SK-N-SH treated with all-trans-retinoic acid at 6 μM for 48 hours (cell line): ENCODE measurements around the gene ST3GAL4.

ENCODE experiments used
- ARNTL ChIP-seq: fragments of 450-650 bp; formaldehyde crosslinking; IDR thresholded peaks from 2 replicates; pipeline ENCODE4 v1.5.0; 2020; ENCODE audit warnings: low read depth, mild to moderate bottlenecking, moderate library complexity, borderline replicate concordance
- CREB5 ChIP-seq: fragments of 250-450 bp; sonication (Bioruptor Pico); IDR thresholded peaks from 2 replicates; pipeline ENCODE4 v1.5.1; 2020; ENCODE audit warnings: low read depth, mild to moderate bottlenecking, moderate library complexity
- CSDC2 ChIP-seq: fragments of 250-450 bp; sonication (Bioruptor Pico); IDR thresholded peaks from 2 replicates; pipeline ENCODE4 v1.5.0; 2020; ENCODE audit warnings: mild to moderate bottlenecking, moderate library complexity
- GLIS3 ChIP-seq: fragments of 250-450 bp; sonication (Bioruptor Pico); IDR thresholded peaks from 2 replicates; pipeline ENCODE4 v1.5.0; 2020; ENCODE audit warnings: mild to moderate bottlenecking, moderate library complexity
- ISL1 ChIP-seq: fragments of 250-450 bp; sonication (Bioruptor Pico); IDR thresholded peaks from 2 replicates; pipeline ENCODE4 v2.1.2; 2022; ENCODE audit warnings: mild to moderate bottlenecking, moderate library complexity
- PATZ1 ChIP-seq: fragments of 250-450 bp; sonication (Bioruptor Pico); IDR thresholded peaks from 2 replicates; pipeline ENCODE4 v1.8.0; 2020; ENCODE audit warnings: mild to moderate bottlenecking, moderate library complexity, borderline replicate concordance
- RARB ChIP-seq: fragments of 250-450 bp; sonication (Bioruptor Pico); IDR thresholded peaks from 2 replicates; pipeline ENCODE4 v1.8.0; 2021; ENCODE audit warnings: mild to moderate bottlenecking, moderate library complexity
- SNAI2 ChIP-seq: fragments of 250-450 bp; sonication (Bioruptor Pico); IDR thresholded peaks from 2 replicates; pipeline ENCODE4 v1.5.0; 2020; ENCODE audit warnings: mild to moderate bottlenecking, moderate library complexity
- ZFP3 ChIP-seq: fragments of 250-450 bp; sonication (Bioruptor Pico); IDR thresholded peaks from 2 replicates; pipeline ENCODE4 v1.5.0; 2020; ENCODE audit warnings: mild to moderate bottlenecking, moderate library complexity
- ZFP30 ChIP-seq: fragments of 450-650 bp; formaldehyde crosslinking; IDR thresholded peaks from 2 replicates; pipeline ENCODE4 v1.5.0; 2022; ENCODE audit warnings: mild to moderate bottlenecking, moderate library complexity
- TF ChIP-seq, protein P1 (sequence below): fragments of 250-450 bp; sonication (Bioruptor Pico); IDR thresholded peaks from 2 replicates; pipeline ENCODE4 v1.5.1; 2021; ENCODE audit warnings: mild to moderate bottlenecking, moderate library complexity

- TF ChIP-seq CSDC2 (CRISPR knock-in tag) (no peak), ARNTL (CRISPR knock-in tag) (no peak), ZFP3 (CRISPR knock-in tag) (no peak), ISL1 (CRISPR knock-in tag) (no peak), PATZ1 (CRISPR knock-in tag) (no peak), RARB (CRISPR knock-in tag) (no peak), ZFP30 (no peak), SNAI2 (CRISPR knock-in tag) (no peak), CREB5 (CRISPR knock-in tag) (no peak), GLIS3 (CRISPR knock-in tag) (no peak)
- TF ChIP-seq, protein P1, sequence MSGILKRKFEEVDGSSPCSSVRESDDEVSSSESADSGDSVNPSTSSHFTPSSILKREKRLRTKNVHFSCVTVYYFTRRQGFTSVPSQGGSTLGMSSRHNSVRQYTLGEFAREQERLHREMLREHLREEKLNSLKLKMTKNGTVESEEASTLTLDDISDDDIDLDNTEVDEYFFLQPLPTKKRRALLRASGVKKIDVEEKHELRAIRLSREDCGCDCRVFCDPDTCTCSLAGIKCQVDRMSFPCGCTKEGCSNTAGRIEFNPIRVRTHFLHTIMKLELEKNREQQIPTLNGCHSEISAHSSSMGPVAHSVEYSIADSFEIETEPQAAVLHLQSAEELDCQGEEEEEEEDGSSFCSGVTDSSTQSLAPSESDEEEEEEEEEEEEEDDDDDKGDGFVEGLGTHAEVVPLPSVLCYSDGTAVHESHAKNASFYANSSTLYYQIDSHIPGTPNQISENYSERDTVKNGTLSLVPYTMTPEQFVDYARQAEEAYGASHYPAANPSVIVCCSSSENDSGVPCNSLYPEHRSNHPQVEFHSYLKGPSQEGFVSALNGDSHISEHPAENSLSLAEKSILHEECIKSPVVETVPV (CRISPR knock-in tag): no peak
Observed at GRCh38 chr11:126346586-126346940, 8.9 kb upstream of the ST3GAL4 start.
